ENCODE measurements around the gene PHF23.

Gene PHF23

GRCh38 chr17:7241783-7242716, 2.8 kb upstream of the PHF23 start, which contains the start of gene GABARAP:
GABARAP (minus strand) TSS chr17:7242449; CDS start chr17:7242330, 119 bp downstream.
- peaks cover 38 to 40% of the 10 kb centered on the region in 2 experiments for H3K4me1 ChIP-seq (ENCODE audit: control insufficient read depth in 1 of 2, insufficient read depth in 1 of 2, low read depth in 1 of 2, low read length in 1 of 2)
- peak within 1 kb of the TSS; percentile 84 to 98 for H3K4me3 ChIP-seq (ENCODE audit: low read depth in 1 of 2, low read length in 1 of 2)
- H3K27me3 ChIP-seq, result no peaks in the 10 kb centered on the region
- H3K27ac ChIP-seq, result peak within 1 kb of the TSS; percentile 99
- H3K36me3 ChIP-seq, result peaks cover 53% of the 10 kb centered on the region
- TF ChIP-seq, protein P1, sequence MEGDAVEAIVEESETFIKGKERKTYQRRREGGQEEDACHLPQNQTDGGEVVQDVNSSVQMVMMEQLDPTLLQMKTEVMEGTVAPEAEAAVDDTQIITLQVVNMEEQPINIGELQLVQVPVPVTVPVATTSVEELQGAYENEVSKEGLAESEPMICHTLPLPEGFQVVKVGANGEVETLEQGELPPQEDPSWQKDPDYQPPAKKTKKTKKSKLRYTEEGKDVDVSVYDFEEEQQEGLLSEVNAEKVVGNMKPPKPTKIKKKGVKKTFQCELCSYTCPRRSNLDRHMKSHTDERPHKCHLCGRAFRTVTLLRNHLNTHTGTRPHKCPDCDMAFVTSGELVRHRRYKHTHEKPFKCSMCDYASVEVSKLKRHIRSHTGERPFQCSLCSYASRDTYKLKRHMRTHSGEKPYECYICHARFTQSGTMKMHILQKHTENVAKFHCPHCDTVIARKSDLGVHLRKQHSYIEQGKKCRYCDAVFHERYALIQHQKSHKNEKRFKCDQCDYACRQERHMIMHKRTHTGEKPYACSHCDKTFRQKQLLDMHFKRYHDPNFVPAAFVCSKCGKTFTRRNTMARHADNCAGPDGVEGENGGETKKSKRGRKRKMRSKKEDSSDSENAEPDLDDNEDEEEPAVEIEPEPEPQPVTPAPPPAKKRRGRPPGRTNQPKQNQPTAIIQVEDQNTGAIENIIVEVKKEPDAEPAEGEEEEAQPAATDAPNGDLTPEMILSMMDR (IDR thresholded peaks at IDR 0.05), result peak; percentile 16
- no peaks in the 10 kb centered on the region for H3K9me3 ChIP-seq

GRCh38 chr17:7241090-7241733, 2.0 kb upstream of the PHF23 start:
- peaks cover 53% of the 10 kb centered on the region for H3K36me3 ChIP-seq
- H3K4me3 ChIP-seq (ENCODE audit: low read depth in 1 of 2, low read length in 1 of 2), result peak overlapping the region; percentile 84 to 98
- H3K4me1 ChIP-seq (ENCODE audit: control insufficient read depth in 1 of 2, insufficient read depth in 1 of 2, low read depth in 1 of 2, low read length in 1 of 2), result peaks cover 42 to 47% of the 10 kb centered on the region in 2 experiments
- peak overlapping the region; percentile 99 for H3K27ac ChIP-seq
- TF ChIP-seq, protein P1 (IDR thresholded peaks at IDR 0.05), result no peak
- H3K27me3 ChIP-seq, result no peaks in the 10 kb centered on the region
- H3K9me3 ChIP-seq, result no peaks in the 10 kb centered on the region

- Histone ChIP-seq H3K36me3 (peaks cover 54% of the 10 kb centered on the region), H3K27ac (peak overlapping the region; percentile 99), H3K4me3 (ENCODE audit: low read depth in 1 of 2, low read length in 1 of 2) (peak overlapping the region; percentile 84 to 98), H3K27me3 (no peaks in the 10 kb centered on the region), H3K4me1 (ENCODE audit: control insufficient read depth in 1 of 2, insufficient read depth in 1 of 2, low read depth in 1 of 2, low read length in 1 of 2) (peaks cover 48 to 54% of the 10 kb centered on the region in 2 experiments), H3K9me3 (no peaks in the 10 kb centered on the region)
- TF ChIP-seq, protein P1 (IDR thresholded peaks at IDR 0.05), result no peak
Measured at GRCh38 chr17:7240375-7240774, 1.1 kb upstream of the PHF23 start.

DNA sequence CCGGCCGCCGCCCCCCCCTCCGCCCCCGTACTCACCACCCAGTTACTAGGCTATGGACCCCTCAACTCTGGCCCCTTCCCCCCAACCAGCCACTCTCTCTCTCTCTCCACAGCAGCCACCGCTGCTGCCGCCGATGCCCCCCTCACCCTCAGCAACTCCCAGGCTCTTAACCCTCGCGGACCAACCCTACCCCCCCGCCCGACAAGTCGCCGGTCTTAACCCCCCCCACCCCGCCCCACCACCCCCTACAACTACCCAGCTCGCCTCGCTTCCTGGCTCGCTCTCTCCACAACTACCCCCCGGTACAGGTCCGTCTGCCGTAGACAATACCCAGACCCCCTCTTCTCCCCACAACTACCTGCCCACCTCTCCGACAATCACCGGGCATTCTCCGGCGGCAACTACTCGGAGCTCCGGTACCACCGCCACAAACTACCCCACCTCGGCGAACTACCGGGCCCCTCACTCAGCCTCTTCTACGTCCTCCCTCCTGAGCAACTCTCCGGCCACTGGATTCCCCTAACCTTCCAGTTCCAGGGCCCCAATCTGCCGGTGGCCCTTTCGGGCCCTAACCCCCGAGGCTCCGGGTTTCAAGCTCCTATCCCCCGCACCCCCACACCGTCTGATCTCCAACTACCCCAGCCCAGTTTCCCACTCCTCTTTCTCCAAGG, 702 bp downstream of the PHF23 start:
- TF ChIP-seq, protein P1 (IDR thresholded peaks at IDR 0.05), result no peak
- peaks cover 60 to 65% of the 10 kb centered on the region in 2 experiments for H3K4me1 ChIP-seq (ENCODE audit: control insufficient read depth in 1 of 2, insufficient read depth in 1 of 2, low read depth in 1 of 2, low read length in 1 of 2)
- peaks cover 48% of the 10 kb centered on the region for H3K36me3 ChIP-seq
- H3K27ac ChIP-seq, result peak overlapping the region; percentile 99
- no peaks in the 10 kb centered on the region for H3K9me3 ChIP-seq
- H3K4me3 ChIP-seq (ENCODE audit: low read depth in 1 of 2, low read length in 1 of 2), result peak overlapping the region; percentile 84 to 98
- no peaks in the 10 kb centered on the region for H3K27me3 ChIP-seq

DNA sequence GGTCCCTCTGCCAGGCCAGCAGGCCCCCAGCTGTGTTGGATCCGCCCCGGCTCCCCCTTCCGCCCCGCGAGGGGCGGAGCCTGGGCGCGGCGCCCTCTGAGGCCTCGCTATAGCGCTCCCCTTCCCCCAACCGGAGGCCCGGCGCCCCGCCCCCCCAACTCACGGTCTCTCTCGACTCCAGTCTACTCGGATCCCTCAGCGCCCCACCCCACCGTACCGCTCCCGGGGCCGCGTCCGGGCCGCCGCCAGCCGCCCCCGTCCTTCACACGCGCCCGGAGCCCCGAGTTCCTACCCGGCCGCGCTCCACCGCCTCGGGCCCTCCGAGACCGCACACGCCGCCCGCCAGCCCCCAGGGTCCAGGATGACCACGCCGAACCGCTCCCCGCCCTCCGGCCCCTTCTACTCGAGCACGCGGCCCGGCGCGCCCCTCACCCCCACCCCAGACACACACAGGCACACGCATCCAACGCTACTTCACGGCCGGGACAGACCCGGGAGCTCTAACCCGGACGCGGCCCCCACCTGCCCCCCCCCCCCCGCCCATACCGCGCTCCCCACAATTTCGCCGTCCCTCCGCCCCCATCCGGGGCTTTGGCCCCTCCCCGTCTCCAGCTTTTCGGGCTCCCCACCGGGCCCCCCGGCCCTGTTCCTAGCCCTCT, 1.4 kb downstream of the PHF23 start:
- H3K4me1 ChIP-seq (ENCODE audit: control insufficient read depth in 1 of 2, insufficient read depth in 1 of 2, low read depth in 1 of 2, low read length in 1 of 2), result peaks cover 62 to 65% of the 10 kb centered on the region in 2 experiments
- H3K36me3 ChIP-seq, result peaks cover 48% of the 10 kb centered on the region
- TF ChIP-seq, protein P1 (IDR thresholded peaks at IDR 0.05), result no peak
- H3K27ac ChIP-seq, result peak overlapping the region; percentile 99
- no peaks in the 10 kb centered on the region for H3K27me3 ChIP-seq
- no peaks in the 10 kb centered on the region for H3K9me3 ChIP-seq
- H3K4me3 ChIP-seq (ENCODE audit: low read depth in 1 of 2, low read length in 1 of 2), result peak overlapping the region; percentile 84 to 98
